GM19395 (cell line): ENCODE measurements around the gene PKNOX1.
"Not testable (repeated sequence)": the region's sequence is repeated elsewhere in the genome, so short reads cannot be mapped to it uniquely, and the experiment has no call there.

Experiments
- ATAC-seq: cut with Tn5 transposase; IDR thresholded peaks from one replicate; pipeline ENCODE4 v1.9.1; 2021; ENCODE audit warnings: mild to moderate bottlenecking, moderate library complexity; ENCODE audit not compliant: unreplicated experiment

The PKNOX1 gene

DNA sequence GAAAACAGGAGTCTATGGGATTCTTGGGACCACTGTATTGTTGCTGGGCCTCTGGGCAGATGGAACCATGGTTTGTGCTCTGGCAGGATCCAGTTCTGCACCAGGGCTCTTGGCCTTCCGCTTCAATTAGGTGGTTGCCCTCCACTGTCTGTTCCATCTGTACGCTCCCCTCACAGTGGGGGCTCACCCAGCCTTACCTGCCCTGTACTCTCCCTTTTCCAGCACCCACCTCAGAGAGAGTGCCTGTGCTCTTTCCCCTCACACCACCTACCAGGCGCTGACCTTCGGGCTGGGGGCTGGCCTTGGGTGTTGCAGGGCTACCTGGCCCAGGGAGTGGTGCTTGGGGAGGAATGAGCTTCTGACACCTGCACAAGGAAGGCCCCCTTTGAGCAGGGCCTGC lies 7.5 kb downstream of the PKNOX1 start:
- ATAC-seq: no peak

- no peak for ATAC-seq
Measured at GRCh38 chr21:42983103-42983502, 8.7 kb downstream of the PKNOX1 start.

- no peak for ATAC-seq
Measured at GRCh38 chr21:42983869-42984268, 9.5 kb downstream of the PKNOX1 start.

GRCh38 chr21:42986125-42986783 lies 11.9 kb downstream of the PKNOX1 start:
- ATAC-seq: no peak

GRCh38 chr21:42988236-42988965 lies 14.0 kb downstream of the PKNOX1 start:
- no peak for ATAC-seq

- ATAC-seq: not testable (repeated sequence)
Measured at GRCh38 chr21:42989370-42989769, 15.0 kb downstream of the PKNOX1 start.

- no peak for ATAC-seq
Measured at GRCh38 chr21:42989816-42990650, 15.7 kb downstream of the PKNOX1 start.

DNA sequence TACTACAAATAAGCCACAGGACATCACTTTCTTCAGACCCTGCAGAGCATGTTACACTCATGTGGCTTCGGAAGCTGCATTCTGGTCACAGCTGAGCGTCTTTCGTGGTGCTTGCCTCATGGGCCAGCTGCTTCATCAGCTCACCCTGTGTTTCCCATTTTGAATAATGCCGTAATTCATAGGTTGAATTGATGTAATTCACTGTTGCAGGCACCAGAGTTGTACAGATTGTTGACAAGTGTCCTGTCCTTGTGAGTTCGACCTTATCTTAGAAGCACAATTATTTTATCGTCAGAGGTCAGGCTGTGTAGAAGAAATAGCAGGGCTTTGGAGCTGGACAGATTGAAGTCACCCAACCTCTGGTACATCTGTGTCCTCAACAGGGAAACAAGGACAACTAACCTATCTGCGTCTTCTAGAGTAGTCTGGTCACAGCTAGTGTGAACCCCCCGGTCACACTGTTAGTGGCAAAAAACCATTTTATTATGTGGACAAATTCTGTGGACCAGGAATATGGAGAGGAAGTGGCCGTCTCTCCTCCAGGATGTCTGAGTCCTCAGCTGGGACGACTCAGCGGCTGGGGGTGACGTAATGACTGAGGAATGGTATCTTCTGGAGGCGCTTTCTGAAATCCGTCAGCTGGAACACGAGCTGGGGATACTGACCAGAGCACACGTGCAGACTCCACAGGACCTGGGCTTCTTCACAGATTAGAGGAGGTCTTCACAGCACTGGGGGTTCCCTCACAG lies 17.8 kb downstream of the PKNOX1 start:
- no peak for ATAC-seq

GRCh38 chr21:42993051-42993712 lies 18.8 kb downstream of the PKNOX1 start:
- ATAC-seq: no peak

GRCh38 chr21:42997053-42997452 lies 22.7 kb downstream of the PKNOX1 start:
- ATAC-seq: no peak

- ATAC-seq: not testable (repeated sequence)
Measured at GRCh38 chr21:42997983-42998382, 23.6 kb downstream of the PKNOX1 start.

DNA sequence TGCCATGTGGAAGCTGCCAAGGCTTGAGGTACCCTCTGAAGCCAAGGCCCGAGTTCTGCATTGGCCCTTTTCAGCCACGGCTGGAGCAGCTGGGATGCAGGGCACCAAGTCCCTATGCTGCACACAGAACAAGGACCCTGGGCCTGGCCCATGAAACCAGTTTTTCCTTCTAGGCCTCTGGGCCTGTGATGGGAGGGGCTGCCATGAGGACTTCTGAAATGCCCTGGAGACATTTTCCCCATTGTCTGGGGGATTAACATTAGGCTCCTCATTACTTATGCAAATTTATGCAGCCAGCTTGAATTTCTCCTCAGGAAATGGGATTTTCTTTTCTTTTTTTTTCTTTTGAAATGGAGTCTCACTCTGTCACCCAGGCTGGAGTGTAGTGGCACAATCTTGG lies 24.8 kb downstream of the PKNOX1 start:
- not testable (repeated sequence) for ATAC-seq

DNA sequence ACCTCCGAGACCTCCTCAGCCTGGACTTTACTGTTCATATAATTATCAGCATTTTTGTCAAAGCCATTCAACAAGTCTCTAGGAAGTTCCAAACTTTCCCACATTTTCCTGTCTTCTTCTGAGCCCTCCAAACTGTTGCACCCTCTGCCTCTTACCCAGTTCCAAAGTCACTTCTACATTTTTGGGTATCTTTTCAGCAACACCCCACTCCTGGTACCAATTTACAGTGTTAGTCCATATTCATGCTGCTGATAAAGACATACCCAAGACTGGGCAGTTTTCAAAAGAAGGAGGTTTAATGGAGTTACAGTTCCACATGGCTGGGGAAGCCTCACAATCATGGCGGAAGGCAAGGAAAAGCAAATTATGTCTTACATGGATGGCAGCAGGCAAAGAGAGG lies 25.7 kb downstream of the PKNOX1 start:
- not testable (repeated sequence) for ATAC-seq

GRCh38 chr21:43001316-43001715 lies 27.0 kb downstream of the PKNOX1 start:
- ATAC-seq: no peak

DNA sequence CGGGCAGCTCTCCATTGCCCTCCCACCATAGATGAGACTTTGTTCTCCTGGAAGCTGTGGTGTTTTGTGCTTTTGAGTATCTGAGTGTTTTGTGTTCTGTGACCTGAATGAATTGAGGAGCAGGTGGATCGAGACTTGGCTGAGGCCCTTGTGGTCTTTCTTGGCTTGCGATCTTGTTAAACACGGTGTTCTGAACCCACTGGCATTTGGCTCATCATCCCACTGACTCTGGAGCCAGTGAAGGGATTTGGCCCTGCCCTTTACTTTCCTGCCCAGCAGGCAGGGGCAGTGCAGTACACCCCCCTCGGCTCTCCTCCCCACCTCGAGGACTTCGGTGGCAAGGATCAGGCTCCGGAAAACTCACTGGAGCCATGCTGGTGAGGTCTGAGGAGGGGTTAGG lies 30.6 kb downstream of the PKNOX1 start:
- ATAC-seq: no peak

GRCh38 chr21:43005635-43006034 lies 31.3 kb downstream of the PKNOX1 start:
- ATAC-seq: no peak

GRCh38 chr21:43006051-43006873 lies 31.9 kb downstream of the PKNOX1 start:
- not testable (repeated sequence) for ATAC-seq

- no peak for ATAC-seq
Measured at GRCh38 chr21:43006874-43007208, 32.5 kb downstream of the PKNOX1 start.

DNA sequence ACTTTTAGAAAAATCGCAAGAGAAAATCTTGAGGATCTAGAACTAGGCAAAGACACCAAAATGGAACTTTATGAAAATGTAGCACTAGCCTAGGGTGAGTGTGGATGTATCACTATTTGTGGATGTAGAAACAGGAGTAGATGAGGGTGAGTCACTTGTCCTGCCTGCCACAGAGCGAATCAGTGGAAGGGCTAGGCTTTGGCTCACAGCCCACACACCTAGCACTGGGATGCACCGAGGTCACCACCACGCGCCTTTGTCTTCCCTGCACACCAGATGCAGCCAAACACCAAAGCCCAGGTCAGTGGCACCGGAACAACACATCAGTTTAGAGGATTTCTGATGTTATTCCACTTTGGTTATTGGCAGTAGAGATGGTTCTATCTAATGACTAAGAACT lies 38.2 kb downstream of the PKNOX1 start:
- no peak for ATAC-seq
